Measurements from ENCODE around the gene GPR137.

- TF ChIP-seq, protein P1, sequence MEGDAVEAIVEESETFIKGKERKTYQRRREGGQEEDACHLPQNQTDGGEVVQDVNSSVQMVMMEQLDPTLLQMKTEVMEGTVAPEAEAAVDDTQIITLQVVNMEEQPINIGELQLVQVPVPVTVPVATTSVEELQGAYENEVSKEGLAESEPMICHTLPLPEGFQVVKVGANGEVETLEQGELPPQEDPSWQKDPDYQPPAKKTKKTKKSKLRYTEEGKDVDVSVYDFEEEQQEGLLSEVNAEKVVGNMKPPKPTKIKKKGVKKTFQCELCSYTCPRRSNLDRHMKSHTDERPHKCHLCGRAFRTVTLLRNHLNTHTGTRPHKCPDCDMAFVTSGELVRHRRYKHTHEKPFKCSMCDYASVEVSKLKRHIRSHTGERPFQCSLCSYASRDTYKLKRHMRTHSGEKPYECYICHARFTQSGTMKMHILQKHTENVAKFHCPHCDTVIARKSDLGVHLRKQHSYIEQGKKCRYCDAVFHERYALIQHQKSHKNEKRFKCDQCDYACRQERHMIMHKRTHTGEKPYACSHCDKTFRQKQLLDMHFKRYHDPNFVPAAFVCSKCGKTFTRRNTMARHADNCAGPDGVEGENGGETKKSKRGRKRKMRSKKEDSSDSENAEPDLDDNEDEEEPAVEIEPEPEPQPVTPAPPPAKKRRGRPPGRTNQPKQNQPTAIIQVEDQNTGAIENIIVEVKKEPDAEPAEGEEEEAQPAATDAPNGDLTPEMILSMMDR (IDR thresholded peaks at IDR 0.05), result no peak
- TF ChIP-seq RAD21 (conservative IDR thresholded peaks at IDR 0.05 in 1 of 2, IDR thresholded peaks at IDR 0.05 in 1 of 2), result no peak
- no peak for TF ChIP-seq KDM5A (IDR thresholded peaks at IDR 0.05)
Measured at GRCh38 chr11:64266339-64266738, 19.3 kb upstream of the GPR137 start.

Measured in A549 (cell line).